Adrenal gland (tissue), 5 donors: ENCODE measurements around the gene BNC2.

ENCODE experiments used
- CTCF ChIP-seq, 6 experiments: fragments of 450-650 bp in 4 of 6; fragments of 200-600 bp in 2 of 6; sonication (generic) in 1 of 6; IDR thresholded peaks; 1 replicate in 5 of 6; 2 replicates in 1 of 6; pipeline versions ENCODE4 v1.5.1 to v1.8.0; 2016 to 2021; ENCODE audit warnings: antibody characterized with exemption in 6 of 6, mild to moderate bottlenecking in 2 of 6, moderate library complexity in 1 of 6
- POLR2A ChIP-seq, 2 donors: fragments of 450-650 bp; IDR thresholded peaks; one replicate each; pipeline ENCODE4 v1.6.1; 2017; ENCODE audit warnings: antibody characterized with exemption in 2 of 2, mild to moderate bottlenecking in 2 of 2, moderate library complexity in 1 of 2
- donor health status: DM: no; HTN: no; CAD: no.

- TF ChIP-seq POLR2A (IDR thresholded peaks at IDR 0.05): peak in 1 of 2 donors; percentile 5
- TF ChIP-seq CTCF (IDR thresholded peaks at IDR 0.05): no peak
Measured at GRCh38 chr9:16870596-16871335, at the start of gene BNC2.
